IMR-90 (cell line): ENCODE results near the gene APC. TPM values are rescaled to one million over a fixed set of nuclear protein-coding genes. Genes with fewer than 3 reads are reported as not detected.

Source experiments
- ATAC-seq: fragments of 200-7000 bp; cut with Tn5 transposase; 2 replicates; pipeline ENCODE4 v1.9.1; 2020; ENCODE audit warnings: low read depth, mild to moderate bottlenecking, moderate library complexity
- BruUV-seq: library from RNA; stranded (reverse); fragments of 400-500 nt; replicated peaks from 2 replicates; lab custom pipeline; 2021; lab: Mats Ljungman, UMichigan
- CTCF ChIA-PET: fragments of 300-600 bp; formaldehyde crosslinking; extraction: SDS; loops from one replicate; lab custom pipeline; 2021; ENCODE audit warnings: antibody characterized with exemption; lab: Yijun Ruan, JAX
- POLR2A ChIA-PET: fragments of 300-600 bp; sonication (Branson Sonifier 250); formaldehyde crosslinking; loops from one replicate; lab custom pipeline; 2022; ENCODE audit warnings: antibody characterized with exemption; ENCODE audit not compliant: unreplicated experiment; lab: Charles Lee
- DNase-seq: peaks from one replicate; pipeline ENCODE4 v3.0.0; 2013
- H2AFZ ChIP-seq: replicated peaks from 2 replicates; pipeline ENCODE3; 2013; ENCODE audit warnings: low read length, mild to moderate bottlenecking; ENCODE audit not compliant: poor library complexity
- H2AK5ac ChIP-seq: 2 replicates; pipeline ENCODE4 v1.6.1; 2013; ENCODE audit warnings: low read depth, low read length, inconsistent platforms
- H2AK9ac ChIP-seq: replicated peaks from 2 replicates; pipeline ENCODE3; 2013; ENCODE audit warnings: mild to moderate bottlenecking, low read depth, low read length, moderate library complexity; ENCODE audit not compliant: poor library complexity
- H2BK120ac ChIP-seq: 2 replicates; pipeline ENCODE4 v1.6.1; 2013; ENCODE audit warnings: low read depth, low read length, inconsistent platforms
- H2BK15ac ChIP-seq: 3 replicates; pipeline ENCODE4 v1.6.1; 2013; ENCODE audit warnings: low read depth, low read length, inconsistent platforms
- H2BK20ac ChIP-seq: 2 replicates; pipeline ENCODE4 v1.6.1; 2013; ENCODE audit warnings: low read depth, mild to moderate bottlenecking, inconsistent platforms, low read length, moderate library complexity
- H2BK5ac ChIP-seq: 2 replicates; pipeline ENCODE4 v1.6.1; 2013; ENCODE audit warnings: mild to moderate bottlenecking, low read depth, low read length, inconsistent platforms; ENCODE audit not compliant: poor library complexity, severe bottlenecking
- H3K14ac ChIP-seq: replicated peaks from 2 replicates; pipeline ENCODE4 v1.6.1; 2013; ENCODE audit warnings: low read depth, low read length, inconsistent platforms
- H3K18ac ChIP-seq: 2 replicates; pipeline ENCODE4 v1.6.1; 2013; ENCODE audit warnings: low read depth, low read length, control low read depth
- H3K23ac ChIP-seq: 2 replicates; pipeline ENCODE4 v1.6.1; 2013; ENCODE audit warnings: low read depth, low read length, inconsistent platforms
- H3K27ac ChIP-seq: 2 replicates; pipeline ENCODE4 v1.5.1; 2013; ENCODE audit warnings: mild to moderate bottlenecking, control low read depth, low read length; ENCODE audit not compliant: insufficient read depth
- H3K27me3 ChIP-seq: 2 replicates; pipeline ENCODE4 v1.6.1; 2013; ENCODE audit warnings: low read length; ENCODE audit not compliant: control insufficient read depth, insufficient read depth
- H3K36me3 ChIP-seq: 2 replicates; pipeline ENCODE4 v1.6.1; 2013; ENCODE audit warnings: low read length, mixed read lengths; ENCODE audit not compliant: control insufficient read depth, insufficient read depth
- H3K4ac ChIP-seq: 2 replicates; pipeline ENCODE4 v1.6.1; 2013; ENCODE audit warnings: low read depth, low read length, inconsistent platforms
- H3K4me1 ChIP-seq: 2 replicates; pipeline ENCODE4 v1.6.1; 2013; ENCODE audit warnings: low read length, mixed read lengths; ENCODE audit not compliant: control insufficient read depth, insufficient read depth
- H3K4me2 ChIP-seq: 2 replicates; pipeline ENCODE4 v1.6.1; 2013; ENCODE audit warnings: low read depth, mild to moderate bottlenecking, control low read depth, low read length, moderate library complexity
- H3K4me3 ChIP-seq: 2 replicates; pipeline ENCODE4 v1.5.1; 2013; ENCODE audit warnings: low read depth, mild to moderate bottlenecking, control low read depth, low read length, moderate library complexity; ENCODE audit not compliant: insufficient read depth
- H3K56ac ChIP-seq: 2 replicates; pipeline ENCODE4 v1.6.1; 2013; ENCODE audit warnings: low read length, inconsistent platforms; ENCODE audit not compliant: insufficient read depth; ENCODE audit errors: extremely low read depth
- H3K79me1 ChIP-seq, 2 experiments: 2 replicates each; pipeline ENCODE4 v1.6.1; 2013; ENCODE audit warnings: low read length in 2 of 2, inconsistent platforms in 1 of 2, low read depth in 1 of 2
- H3K9ac ChIP-seq: 2 replicates; pipeline ENCODE4 v1.6.1; 2013; ENCODE audit warnings: low read depth, low read length, control low read depth
- H3K9me1 ChIP-seq: 2 replicates; pipeline ENCODE4 v1.6.1; 2013; ENCODE audit warnings: low read length, inconsistent platforms; ENCODE audit not compliant: insufficient read depth
- H3K9me3 ChIP-seq: 2 replicates; pipeline ENCODE4 v1.6.1; 2013; ENCODE audit warnings: low read length; ENCODE audit not compliant: control insufficient read depth, insufficient read depth
- H4K20me1 ChIP-seq: 2 replicates; pipeline ENCODE4 v1.6.1; 2013; ENCODE audit warnings: low read length, inconsistent platforms; ENCODE audit not compliant: insufficient read depth
- H4K5ac ChIP-seq: 2 replicates; pipeline ENCODE4 v1.6.1; 2013; ENCODE audit warnings: mild to moderate bottlenecking, low read depth, low read length, control low read depth
- H4K8ac ChIP-seq, 2 experiments: 2 replicates each; pipeline ENCODE4 v1.6.1; 2013; ENCODE audit warnings: low read depth in 2 of 2, low read length in 2 of 2, control low read depth in 1 of 2, inconsistent platforms in 1 of 2
- H4K91ac ChIP-seq: 2 replicates; pipeline ENCODE4 v1.6.1; 2013; ENCODE audit warnings: low read depth, low read length, inconsistent platforms; ENCODE audit not compliant: insufficient read depth
- NFE2L2 ChIP-seq: fragments of 150-350 bp; IDR thresholded peaks from 2 replicates; pipeline ENCODE4 v1.6.1; 2016; ENCODE audit warnings: low read depth, mild to moderate bottlenecking, low read length
- RFX5 ChIP-seq: IDR thresholded peaks from 2 replicates; pipeline ENCODE4 v1.8.0; 2012; ENCODE audit warnings: low read depth, mild to moderate bottlenecking, low read length, moderate library complexity
- WGBS, 2 experiments: methylation state at CpG; one replicate each; pipeline versions ENCODE4 v1.1.5 to v1.1.7; 2013; ENCODE audit warnings: missing lambda C conversion rate in 2 of 2; ENCODE audit not compliant: insufficient read length in 1 of 2; ENCODE audit errors: extremely low coverage in 2 of 2; 5-methylcytosine and 5-hydroxymethylcytosine counted together
- dilution Hi-C: fragments of 300-500 bp; cut with HindIII; formaldehyde crosslinking; loops from one replicate; pipeline ENCODE4 v1.14.3; 2018; ENCODE audit warnings: low sequenced_read_pairs; ENCODE audit not compliant: unreplicated experiment
- in situ Hi-C: fragments of 300-500 bp; cut with MboI; formaldehyde crosslinking; loops from 3 replicates; pipeline ENCODE4 v1.14.3; 2019; ENCODE audit warnings: low sequenced_read_pairs, inconsistent platforms, mixed read lengths
- intact Hi-C: fragments of 100-400 bp; cut with micrococcal nuclease; formaldehyde crosslinking; loops from 2 replicates; pipeline ENCODE4 v1.10.0; 2022
- polyA plus RNA-seq, 3 experiments: library from polyadenylated mRNA; depleted of rRNA; stranded (reverse); fragments of >200 nt; gene quantifications; 2 replicates each; pipeline ENCODE4 v1.2.3, GENCODE V29; 2012; ENCODE audit warnings: low replicate concordance in 1 of 3
- total RNA-seq: library from RNA; depleted of rRNA; stranded (reverse); fragments of >200 nt; gene quantifications from 2 replicates; pipeline ENCODE4 v1.2.3, GENCODE V29; 2012

The APC gene
- total and polyA plus RNA-seq, 2 of the 4 experiments (the other 2 are of a cell fraction), result 7.3 to 58.4 TPM

DNA sequence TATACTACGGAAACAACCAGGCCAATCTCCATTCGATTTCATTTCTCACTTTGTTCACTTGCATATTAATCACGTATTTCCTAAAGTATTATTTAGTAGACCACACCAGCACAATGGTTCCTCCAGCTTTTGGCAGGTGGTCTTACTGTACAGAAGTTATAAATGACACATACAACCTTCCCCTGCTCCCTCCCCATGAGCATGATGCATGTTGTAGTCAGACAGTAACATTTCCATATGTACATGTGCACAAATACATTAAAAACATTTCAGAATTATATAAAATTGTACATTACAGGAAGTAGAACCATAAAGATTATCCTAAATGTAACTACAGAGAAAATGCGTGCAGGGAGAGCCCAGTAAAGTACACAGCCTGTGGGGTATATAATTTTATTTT, 140.4 kb downstream of the APC start:
- Histone ChIP-seq H3K9me3 (no peaks in the 10 kb centered on the region), H3K9me1 (peaks cover 12% of the 10 kb centered on the region), H3K18ac (no peak overlapping the region), H4K5ac (no peak overlapping the region), H2AFZ (no peak overlapping the region), H2BK15ac (no peak overlapping the region), H3K14ac (no peak overlapping the region), H3K4ac (no peak overlapping the region), H3K9ac (no peak overlapping the region), H3K4me2 (no peak overlapping the region), H2BK5ac (no peak overlapping the region), H2AK9ac (no peak overlapping the region), H2BK120ac (no peak overlapping the region), H3K4me1 (0 out of 2 replicates have a peak, but pooled peaks cover 2% of the 10 kb centered on the region), H3K79me1 (peaks cover 27 to 48% of the 10 kb centered on the region in 2 experiments; a peak in 3 of 4 replicates), H2BK20ac (no peak overlapping the region), H3K27ac (no peak overlapping the region), H4K20me1 (peaks cover 12% of the 10 kb centered on the region; the same call in 1 of the 2 replicates), H3K23ac (no peak overlapping the region), H3K27me3 (no peaks in the 10 kb centered on the region), H2AK5ac (no peak overlapping the region), H3K36me3 (peaks cover 30% of the 10 kb centered on the region), H4K8ac (no peak overlapping the region), H3K4me3 (no peak overlapping the region), H4K91ac (no peak overlapping the region), H3K56ac (no peak overlapping the region)
- ChIA-PET CTCF (interaction anchor here (0.6 kb wide), 1 partner anchor 21 kb away, joined by 6 read pairs; no protein-coding TSS in a partner anchor), POLR2A (no interaction called here)
- intact Hi-C loops (no loop called here), dilution Hi-C loops (no loop called here), in situ Hi-C loops (no loop called here)
- WGBS, 2 experiments, result 95% methylated on average over 3 of the region's 4 CpGs; no CpG with 5 or more reads in 1 of the 2 experiments
- TF ChIP-seq RFX5 (no peak), NFE2L2 (no peak)
- no peak for DNase-seq
- no peak for ATAC-seq
- BruUV-seq, result no TSS peak
